BE2C (cell line): ENCODE results near the gene BAHD1. TPM values are rescaled to one million over a fixed set of nuclear protein-coding genes. Genes with fewer than 3 reads are reported as not detected.

Experiments used
- DNase-seq: peaks from one replicate; pipeline ENCODE4 v3.0.0-alpha.2; 2020
- H3K27me3 ChIP-seq: fragments of 250-450 bp; sonication (Bioruptor Pico); 2 replicates; pipeline ENCODE4 v1.5.1; 2020; ENCODE audit warnings: mild to moderate bottlenecking
- H3K36me3 ChIP-seq: fragments of 250-450 bp; sonication (Bioruptor Pico); 2 replicates; pipeline ENCODE4 v1.5.1; 2020; ENCODE audit warnings: mild to moderate bottlenecking
- H3K4me1 ChIP-seq: fragments of 250-450 bp; sonication (Bioruptor Pico); 2 replicates; pipeline ENCODE4 v1.5.1; 2020
- H3K4me3 ChIP-seq: 2 replicates; pipeline ENCODE4 v1.5.1; 2011; ENCODE audit warnings: low read depth, low read length
- H3K9me3 ChIP-seq: fragments of 250-450 bp; sonication (Bioruptor Pico); 2 replicates; pipeline ENCODE4 v1.5.1; 2020
- polyA plus RNA-seq: library from polyadenylated mRNA; unstranded; fragments of >200 nt; gene quantifications from one replicate; pipeline ENCODE4 v1.2.1, GENCODE V29; 2012; ENCODE audit warnings: low read depth, missing spikeins; ENCODE audit not compliant: insufficient read length, insufficient read depth
- TF ChIP-seq, protein P1 (sequence below): IDR thresholded peaks from 2 replicates; pipeline ENCODE4 v1.5.1; 2012; ENCODE audit warnings: mild to moderate bottlenecking, low read depth, low read length

The BAHD1 gene
- 50.6 TPM for polyA plus RNA-seq

DNA sequence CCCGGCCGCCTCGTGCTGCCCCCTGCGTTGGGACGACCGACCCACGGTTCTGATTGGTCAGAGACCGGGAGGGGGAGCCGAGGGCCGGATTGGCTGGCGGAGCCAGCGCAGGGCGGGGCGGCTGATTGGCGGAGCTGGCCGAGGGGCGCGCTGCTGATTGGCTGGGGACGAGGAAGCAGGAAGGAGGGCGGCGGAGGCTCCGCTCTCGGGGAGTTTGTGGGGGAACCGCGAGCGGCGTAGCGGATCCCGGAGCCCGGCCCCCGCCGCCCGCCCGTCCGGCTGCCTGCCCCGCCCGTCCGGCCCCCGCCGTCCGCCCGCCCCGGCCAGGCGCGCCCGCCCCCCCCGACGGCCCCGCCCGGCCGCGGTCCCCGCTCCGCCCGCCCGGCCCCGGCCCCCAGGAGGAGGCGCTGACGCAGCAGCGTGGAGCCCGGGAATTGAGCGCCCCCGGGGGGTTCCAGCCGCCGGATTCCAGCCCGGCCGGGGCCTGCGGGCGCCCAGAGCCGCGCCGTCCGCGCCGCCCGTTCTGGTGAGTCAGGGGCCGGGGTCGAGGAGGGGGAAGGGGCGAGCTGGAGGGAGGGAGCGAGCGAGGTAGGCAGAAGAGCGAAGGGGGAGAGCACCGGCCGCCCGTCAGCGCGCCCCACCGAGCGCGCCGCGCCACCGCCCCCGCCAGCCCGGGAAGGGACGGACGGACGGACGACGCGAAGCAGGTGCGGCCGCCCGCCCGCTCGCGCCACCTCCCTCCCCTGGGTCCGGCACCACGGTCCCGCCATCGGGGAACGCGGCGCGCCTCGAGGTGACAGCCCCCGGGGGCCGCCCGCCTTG lies at the start of gene BAHD1:
Gene BAHD1 (plus strand): TSS at position 211 of the 822 bp plus-strand sequence. CDS start 17,512 bp downstream, outside the sequence.
- TF ChIP-seq, protein P1, sequence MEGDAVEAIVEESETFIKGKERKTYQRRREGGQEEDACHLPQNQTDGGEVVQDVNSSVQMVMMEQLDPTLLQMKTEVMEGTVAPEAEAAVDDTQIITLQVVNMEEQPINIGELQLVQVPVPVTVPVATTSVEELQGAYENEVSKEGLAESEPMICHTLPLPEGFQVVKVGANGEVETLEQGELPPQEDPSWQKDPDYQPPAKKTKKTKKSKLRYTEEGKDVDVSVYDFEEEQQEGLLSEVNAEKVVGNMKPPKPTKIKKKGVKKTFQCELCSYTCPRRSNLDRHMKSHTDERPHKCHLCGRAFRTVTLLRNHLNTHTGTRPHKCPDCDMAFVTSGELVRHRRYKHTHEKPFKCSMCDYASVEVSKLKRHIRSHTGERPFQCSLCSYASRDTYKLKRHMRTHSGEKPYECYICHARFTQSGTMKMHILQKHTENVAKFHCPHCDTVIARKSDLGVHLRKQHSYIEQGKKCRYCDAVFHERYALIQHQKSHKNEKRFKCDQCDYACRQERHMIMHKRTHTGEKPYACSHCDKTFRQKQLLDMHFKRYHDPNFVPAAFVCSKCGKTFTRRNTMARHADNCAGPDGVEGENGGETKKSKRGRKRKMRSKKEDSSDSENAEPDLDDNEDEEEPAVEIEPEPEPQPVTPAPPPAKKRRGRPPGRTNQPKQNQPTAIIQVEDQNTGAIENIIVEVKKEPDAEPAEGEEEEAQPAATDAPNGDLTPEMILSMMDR = no peak
- DNase-seq = peak; percentile 99
- peak within 1 kb of the TSS; percentile 72 for H3K4me3 ChIP-seq
- no peaks in the 10 kb centered on the region for H3K9me3 ChIP-seq
- no peaks in the 10 kb centered on the region for H3K27me3 ChIP-seq
- H3K4me1 ChIP-seq = peaks cover 16% of the 10 kb centered on the region
- no peaks in the 10 kb centered on the region for H3K36me3 ChIP-seq

DNA sequence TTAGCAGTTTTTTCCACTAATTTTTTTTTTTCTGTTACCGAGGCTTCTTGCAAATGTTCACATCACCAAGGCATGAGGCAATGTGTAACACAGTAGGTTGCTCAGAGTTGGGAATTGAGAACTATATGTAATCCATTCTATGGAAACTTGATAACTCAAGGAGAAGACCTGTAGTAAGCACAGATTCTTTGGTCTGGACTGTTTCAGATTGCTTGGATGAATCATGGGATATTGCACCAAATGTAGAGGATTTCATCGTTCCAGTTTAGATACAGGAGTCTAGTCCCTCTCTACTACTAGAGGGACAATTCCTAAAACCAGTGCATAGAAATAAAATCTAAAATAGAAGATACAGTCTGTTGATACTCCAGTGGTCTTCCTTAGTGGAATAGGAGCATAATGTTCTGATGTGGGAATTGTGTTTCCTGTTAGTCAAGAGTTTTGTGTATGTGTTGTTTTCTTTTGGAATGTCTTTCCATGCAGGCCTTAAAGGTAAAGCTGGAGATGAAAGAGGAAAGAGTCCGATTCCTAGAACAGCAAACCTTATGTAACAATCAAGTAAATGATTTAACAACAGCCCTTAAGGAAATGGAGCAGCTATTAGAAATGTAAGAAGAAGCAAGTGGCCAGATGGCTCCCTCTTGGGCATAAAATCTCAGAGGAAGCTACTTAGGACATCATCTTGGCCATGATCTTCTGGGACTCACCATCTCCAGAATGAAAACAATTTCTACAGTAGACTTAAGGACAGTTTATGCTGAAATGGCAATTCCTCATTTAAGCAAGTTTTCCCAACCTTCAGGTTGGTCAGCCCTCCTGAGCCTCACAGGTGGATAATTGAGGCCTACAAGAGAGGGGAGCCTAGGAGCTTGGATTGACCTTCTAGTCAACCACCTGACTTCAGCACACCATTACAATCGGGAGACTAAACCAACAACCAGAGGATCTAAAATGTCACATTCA lies 47.5 kb upstream of the BAHD1 start:
- Histone ChIP-seq H3K36me3 (peaks cover 62% of the 10 kb centered on the region), H3K4me3 (no peak overlapping the region), H3K27me3 (no peaks in the 10 kb centered on the region), H3K9me3 (no peaks in the 10 kb centered on the region), H3K4me1 (no peaks in the 10 kb centered on the region)
- TF ChIP-seq, protein P1 = no peak
- DNase-seq = no peak

DNA sequence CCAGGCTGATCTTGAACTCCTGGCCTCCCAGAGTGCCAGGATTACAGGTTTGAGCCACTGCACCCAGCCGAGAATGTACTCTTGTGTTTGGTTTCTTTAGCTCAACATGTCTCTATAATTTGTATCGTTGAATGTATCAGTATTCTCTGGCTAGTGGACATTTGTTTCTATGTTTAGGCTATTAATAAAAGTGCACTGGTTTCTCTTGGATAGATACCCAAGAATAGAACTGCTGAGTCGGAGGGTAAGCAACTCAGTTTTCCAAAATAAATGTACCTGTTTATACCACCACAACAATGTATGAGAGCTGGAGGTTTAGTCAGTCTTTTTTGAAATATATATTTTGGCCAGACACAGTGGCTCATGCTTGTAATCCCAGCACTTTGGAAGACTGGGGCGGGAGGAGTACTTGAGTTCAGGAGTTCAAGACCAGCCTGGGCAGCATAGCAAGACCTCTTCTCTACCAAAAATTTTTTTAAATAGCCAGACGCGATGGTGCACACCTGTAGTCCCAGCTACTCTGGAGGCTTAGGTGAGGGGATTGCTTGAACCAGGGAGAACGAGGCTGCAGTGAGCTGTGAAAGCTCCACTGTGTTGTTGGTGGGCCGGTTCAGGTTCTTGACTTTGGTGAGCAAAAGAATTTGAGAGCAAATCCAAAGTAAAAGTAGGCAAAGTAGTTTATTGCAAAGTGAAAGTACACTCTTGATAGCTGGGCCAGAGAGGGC lies 42.9 kb upstream of the BAHD1 start:
- Histone ChIP-seq H3K36me3 (peaks cover 18% of the 10 kb centered on the region), H3K4me1 (no peaks in the 10 kb centered on the region), H3K27me3 (no peaks in the 10 kb centered on the region), H3K9me3 (no peaks in the 10 kb centered on the region), H3K4me3 (no peak overlapping the region)
- DNase-seq = no peak
- TF ChIP-seq, protein P1 = no peak

DNA sequence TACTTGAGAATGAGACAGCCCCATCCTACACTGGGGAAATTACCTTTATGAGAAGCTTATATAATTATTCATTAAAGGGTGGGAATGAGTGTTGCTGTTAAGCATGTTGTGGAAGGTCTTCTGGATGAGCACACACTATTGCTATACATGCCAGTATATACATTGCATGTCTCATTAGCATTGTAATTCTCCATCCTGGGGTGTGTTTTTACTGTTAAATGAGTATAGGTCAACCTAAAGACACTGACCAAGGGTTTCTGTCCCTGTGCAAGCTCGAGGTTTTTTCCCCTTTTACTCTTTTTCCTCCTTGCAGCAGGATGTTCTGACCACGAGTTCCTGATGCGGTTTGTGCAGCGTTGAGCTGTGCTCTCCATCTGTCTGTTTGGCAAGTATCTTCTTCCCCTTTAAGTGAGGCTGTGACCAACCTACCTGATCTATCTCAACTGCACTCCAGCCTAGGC lies 42.3 kb upstream of the BAHD1 start:
- Histone ChIP-seq H3K4me3 (no peak overlapping the region), H3K27me3 (no peaks in the 10 kb centered on the region), H3K9me3 (no peaks in the 10 kb centered on the region), H3K4me1 (no peaks in the 10 kb centered on the region), H3K36me3 (peaks cover 12% of the 10 kb centered on the region)
- no peak for DNase-seq
- TF ChIP-seq, protein P1 = no peak

DNA sequence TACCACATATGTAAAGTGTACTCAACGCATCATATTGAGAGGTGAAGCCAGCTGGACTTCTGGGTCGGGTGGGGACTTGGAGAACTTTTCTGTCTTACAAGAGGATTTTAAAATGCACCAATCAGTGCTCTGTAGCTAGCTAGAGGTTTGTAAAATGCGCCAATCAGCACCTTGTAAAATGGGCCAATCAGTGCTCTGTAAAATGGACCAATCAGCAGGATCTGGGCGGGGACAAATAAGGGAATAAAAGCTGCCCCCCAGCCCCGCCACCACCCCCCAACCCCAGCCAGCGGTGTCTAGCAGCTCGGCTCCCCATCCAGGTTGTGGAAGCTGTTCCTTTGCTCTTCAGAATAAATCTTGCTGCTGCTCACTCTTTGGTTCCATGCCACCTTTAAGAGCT lies 41.4 kb upstream of the BAHD1 start:
- TF ChIP-seq, protein P1 = no peak
- Histone ChIP-seq H3K4me1 (no peaks in the 10 kb centered on the region), H3K4me3 (no peak overlapping the region), H3K36me3 (peaks cover 3% of the 10 kb centered on the region), H3K9me3 (no peaks in the 10 kb centered on the region), H3K27me3 (no peaks in the 10 kb centered on the region)
- DNase-seq = no peak
